ENCODE results near the gene NCKAP5.

Gene NCKAP5

DNA sequence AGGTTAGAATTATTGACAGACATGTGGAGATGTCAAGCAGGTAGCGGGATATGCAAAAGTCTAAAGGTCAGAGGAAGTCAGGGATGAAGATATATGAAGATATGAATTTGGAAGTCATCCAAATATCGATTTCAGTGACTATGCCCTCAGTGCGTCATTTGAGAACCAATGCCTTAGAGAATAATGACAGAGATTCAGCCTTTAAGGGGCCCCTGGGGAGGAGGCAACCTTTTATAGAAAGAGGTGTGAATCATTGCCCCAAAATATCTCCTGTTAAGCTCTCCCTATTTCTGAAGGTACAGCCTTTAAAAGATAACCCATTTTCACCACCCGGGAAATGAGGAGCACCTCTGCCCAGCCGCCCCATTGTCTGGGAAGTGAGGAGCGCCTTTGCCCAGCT is 223.4 kb downstream of the NCKAP5 start:
- ATAC-seq (ENCODE audit: insufficient read depth, low read depth): no peak
- Histone ChIP-seq H3K36me3 (ENCODE audit: insufficient read depth, low read length) (no peaks in the 10 kb centered on the region), H3K9ac (ENCODE audit: low read depth, low read length) (no peak overlapping the region), H3K4me1 (ENCODE audit: insufficient read depth, low read length) (no peaks in the 10 kb centered on the region), H3K4me2 (ENCODE audit: insufficient read depth, low read length) (no peak overlapping the region), H3K79me2 (ENCODE audit: insufficient read depth, low read length) (no peaks in the 10 kb centered on the region), H3K9me3 (ENCODE audit: insufficient read depth, low read length, severe bottlenecking) (no peaks in the 10 kb centered on the region), H3K27me3 (ENCODE audit: insufficient read depth, low read length, poor library complexity) (no peaks in the 10 kb centered on the region), H2AFZ (ENCODE audit: low read depth, low read length) (no peak overlapping the region), H3K4me3 (ENCODE audit: low read depth in 1 of 2, low read length in 2 of 2) (no peak overlapping the region), H4K20me1 (ENCODE audit: insufficient read depth, low read length) (no peaks in the 10 kb centered on the region), H3K27ac (ENCODE audit: low read length) (no peak overlapping the region)
- TF ChIP-seq EZH2 (IDR thresholded peaks at IDR 0.05; ENCODE audit: borderline replicate concordance, low read depth, low read length, severe bottlenecking): no peak
- no peak for DNase-seq

DNA sequence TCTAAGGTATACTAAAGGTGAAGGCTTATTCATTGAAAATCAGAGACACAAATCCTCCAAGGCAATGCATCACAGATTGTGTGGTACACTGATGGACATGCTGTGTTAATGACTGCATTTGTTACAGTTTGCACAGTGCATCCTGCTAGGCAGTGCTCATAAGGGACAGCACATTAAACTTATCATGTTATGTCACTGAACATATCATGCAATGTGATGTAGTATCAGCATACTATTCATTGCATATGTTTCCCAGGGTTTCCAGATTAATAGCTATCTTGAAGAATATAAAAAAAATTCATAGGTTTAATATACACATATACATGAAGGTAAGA is 225.3 kb downstream of the NCKAP5 start:
- Histone ChIP-seq H3K4me2 (ENCODE audit: insufficient read depth, low read length) (no peak overlapping the region), H3K36me3 (ENCODE audit: insufficient read depth, low read length) (no peaks in the 10 kb centered on the region), H3K9ac (ENCODE audit: low read depth, low read length) (no peak overlapping the region), H4K20me1 (ENCODE audit: insufficient read depth, low read length) (no peaks in the 10 kb centered on the region), H3K79me2 (ENCODE audit: insufficient read depth, low read length) (no peaks in the 10 kb centered on the region), H2AFZ (ENCODE audit: low read depth, low read length) (no peak overlapping the region), H3K27me3 (ENCODE audit: insufficient read depth, low read length, poor library complexity) (no peaks in the 10 kb centered on the region), H3K27ac (ENCODE audit: low read length) (no peak overlapping the region), H3K4me3 (ENCODE audit: low read depth in 1 of 2, low read length in 2 of 2) (no peak overlapping the region), H3K4me1 (ENCODE audit: insufficient read depth, low read length) (no peaks in the 10 kb centered on the region), H3K9me3 (ENCODE audit: insufficient read depth, low read length, severe bottlenecking) (no peaks in the 10 kb centered on the region)
- TF ChIP-seq, protein P1, sequence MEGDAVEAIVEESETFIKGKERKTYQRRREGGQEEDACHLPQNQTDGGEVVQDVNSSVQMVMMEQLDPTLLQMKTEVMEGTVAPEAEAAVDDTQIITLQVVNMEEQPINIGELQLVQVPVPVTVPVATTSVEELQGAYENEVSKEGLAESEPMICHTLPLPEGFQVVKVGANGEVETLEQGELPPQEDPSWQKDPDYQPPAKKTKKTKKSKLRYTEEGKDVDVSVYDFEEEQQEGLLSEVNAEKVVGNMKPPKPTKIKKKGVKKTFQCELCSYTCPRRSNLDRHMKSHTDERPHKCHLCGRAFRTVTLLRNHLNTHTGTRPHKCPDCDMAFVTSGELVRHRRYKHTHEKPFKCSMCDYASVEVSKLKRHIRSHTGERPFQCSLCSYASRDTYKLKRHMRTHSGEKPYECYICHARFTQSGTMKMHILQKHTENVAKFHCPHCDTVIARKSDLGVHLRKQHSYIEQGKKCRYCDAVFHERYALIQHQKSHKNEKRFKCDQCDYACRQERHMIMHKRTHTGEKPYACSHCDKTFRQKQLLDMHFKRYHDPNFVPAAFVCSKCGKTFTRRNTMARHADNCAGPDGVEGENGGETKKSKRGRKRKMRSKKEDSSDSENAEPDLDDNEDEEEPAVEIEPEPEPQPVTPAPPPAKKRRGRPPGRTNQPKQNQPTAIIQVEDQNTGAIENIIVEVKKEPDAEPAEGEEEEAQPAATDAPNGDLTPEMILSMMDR (IDR thresholded peaks at IDR 0.05; ENCODE audit: borderline replicate concordance, extremely low read depth, low read length, poor library complexity, severe bottlenecking): no peak
- TF ChIP-seq EZH2 (IDR thresholded peaks at IDR 0.05; ENCODE audit: borderline replicate concordance, low read depth, low read length, severe bottlenecking): no peak
- ATAC-seq (ENCODE audit: insufficient read depth, low read depth) (no peak), DNase-seq (no peak)

DNA sequence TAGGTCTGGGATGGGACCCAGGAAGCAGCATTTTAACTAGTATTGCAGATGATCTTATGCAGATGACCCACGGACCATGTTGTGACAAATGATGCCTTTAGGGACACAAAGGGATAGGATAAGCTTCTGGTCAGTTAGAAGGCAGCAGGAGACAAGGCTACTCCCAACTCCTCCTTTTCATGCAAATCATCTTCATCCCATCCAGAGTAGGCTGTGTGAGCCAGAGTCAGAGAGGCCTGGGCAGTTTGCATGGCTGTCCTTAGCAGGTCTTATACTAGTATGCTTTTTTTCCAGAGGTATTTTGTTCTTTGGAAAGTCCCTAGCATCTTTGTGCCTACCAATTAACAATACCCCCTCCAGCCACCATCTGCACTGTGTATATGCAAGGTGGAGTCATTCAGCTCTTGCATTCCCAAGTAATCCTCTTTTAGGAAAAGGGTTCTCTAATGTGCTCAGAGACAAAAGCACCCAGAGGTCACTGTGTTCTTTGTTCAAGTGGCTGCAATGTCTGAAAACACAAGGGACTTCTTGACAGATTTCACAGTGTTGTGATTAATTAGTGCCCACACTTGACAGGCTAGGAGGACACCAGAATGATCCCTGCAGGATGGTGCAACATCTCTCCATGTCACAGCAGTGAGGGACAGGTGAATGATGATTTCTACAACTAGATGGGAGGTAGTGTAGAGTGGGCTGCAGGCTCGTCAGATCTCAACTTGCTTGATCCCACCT is 225.8 kb downstream of the NCKAP5 start:
- H3K9ac ChIP-seq (ENCODE audit: low read depth, low read length): no peak overlapping the region
- DNase-seq (no peak), ATAC-seq (ENCODE audit: insufficient read depth, low read depth) (no peak)
- no peak overlapping the region for H3K4me3 ChIP-seq (ENCODE audit: low read depth in 1 of 2, low read length in 2 of 2)
- no peak overlapping the region for H3K4me2 ChIP-seq (ENCODE audit: insufficient read depth, low read length)
- no peaks in the 10 kb centered on the region for H3K27me3 ChIP-seq (ENCODE audit: insufficient read depth, low read length, poor library complexity)
- H4K20me1 ChIP-seq (ENCODE audit: insufficient read depth, low read length): no peaks in the 10 kb centered on the region
- H3K79me2 ChIP-seq (ENCODE audit: insufficient read depth, low read length): no peaks in the 10 kb centered on the region
- H3K27ac ChIP-seq (ENCODE audit: low read length): no peak overlapping the region
- H3K9me3 ChIP-seq (ENCODE audit: insufficient read depth, low read length, severe bottlenecking): no peaks in the 10 kb centered on the region
- no peak overlapping the region for H2AFZ ChIP-seq (ENCODE audit: low read depth, low read length)
- no peaks in the 10 kb centered on the region for H3K4me1 ChIP-seq (ENCODE audit: insufficient read depth, low read length)
- TF ChIP-seq, protein P1 (IDR thresholded peaks at IDR 0.05; ENCODE audit: borderline replicate concordance, extremely low read depth, low read length, poor library complexity, severe bottlenecking): no peak
- no peak for TF ChIP-seq EZH2 (IDR thresholded peaks at IDR 0.05; ENCODE audit: borderline replicate concordance, low read depth, low read length, severe bottlenecking)
- no peaks in the 10 kb centered on the region for H3K36me3 ChIP-seq (ENCODE audit: insufficient read depth, low read length)

DNA sequence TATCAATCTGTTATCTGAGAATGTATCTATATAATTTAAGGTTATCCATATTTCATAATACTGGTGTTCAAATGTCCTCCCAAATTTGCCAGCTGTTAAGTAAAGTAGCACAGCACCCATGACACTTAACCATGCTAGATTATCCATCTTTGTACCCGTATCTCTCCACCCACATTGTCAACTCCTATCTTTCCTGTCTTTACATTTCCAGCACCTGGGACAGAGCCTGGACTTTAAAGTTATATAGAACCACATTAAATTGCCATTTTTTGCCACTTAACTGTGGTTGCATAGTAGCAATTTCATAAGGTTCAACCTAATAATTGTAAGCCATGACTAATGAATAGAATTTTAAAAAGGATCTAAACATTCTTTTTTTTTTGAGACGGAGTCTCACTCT is 226.7 kb downstream of the NCKAP5 start:
- ATAC-seq (ENCODE audit: insufficient read depth, low read depth) (no peak), DNase-seq (no peak)
- H3K4me1 ChIP-seq (ENCODE audit: insufficient read depth, low read length): no peaks in the 10 kb centered on the region
- H3K4me2 ChIP-seq (ENCODE audit: insufficient read depth, low read length): no peak overlapping the region
- no peak overlapping the region for H2AFZ ChIP-seq (ENCODE audit: low read depth, low read length)
- H3K27ac ChIP-seq (ENCODE audit: low read length): no peak overlapping the region
- no peaks in the 10 kb centered on the region for H3K36me3 ChIP-seq (ENCODE audit: insufficient read depth, low read length)
- H3K9me3 ChIP-seq (ENCODE audit: insufficient read depth, low read length, severe bottlenecking): no peaks in the 10 kb centered on the region
- no peaks in the 10 kb centered on the region for H4K20me1 ChIP-seq (ENCODE audit: insufficient read depth, low read length)
- H3K9ac ChIP-seq (ENCODE audit: low read depth, low read length): no peak overlapping the region
- TF ChIP-seq, protein P1 (IDR thresholded peaks at IDR 0.05; ENCODE audit: borderline replicate concordance, extremely low read depth, low read length, poor library complexity, severe bottlenecking): no peak
- no peak for TF ChIP-seq EZH2 (IDR thresholded peaks at IDR 0.05; ENCODE audit: borderline replicate concordance, low read depth, low read length, severe bottlenecking)
- H3K4me3 ChIP-seq (ENCODE audit: low read depth in 1 of 2, low read length in 2 of 2): no peak overlapping the region
- H3K27me3 ChIP-seq (ENCODE audit: insufficient read depth, low read length, poor library complexity): no peaks in the 10 kb centered on the region
- H3K79me2 ChIP-seq (ENCODE audit: insufficient read depth, low read length): no peaks in the 10 kb centered on the region

Measured in DND-41 (cell line).